Neuronal stem cell (in vitro differentiated cells): ENCODE results near the gene TPSAB1.
"Not testable (repeated sequence)": the region's sequence is repeated elsewhere in the genome, so short reads cannot be mapped to it uniquely, and the experiment has no call there.

Experiments used
- DNase-seq: peaks from one replicate; pipeline ENCODE4 v3.0.0-alpha.2; 2013; ENCODE audit warnings: low spot score
- H2AFZ ChIP-seq: one replicate; pipeline ENCODE4 v1.6.1; 2013; ENCODE audit warnings: mild to moderate bottlenecking, low read length, inconsistent platforms
- H2AK5ac ChIP-seq: 2 replicates; pipeline ENCODE4 v1.6.1; 2013; ENCODE audit warnings: low read depth, mild to moderate bottlenecking, inconsistent platforms, low read length, moderate library complexity, mixed read lengths
- H2BK120ac ChIP-seq: 2 replicates; pipeline ENCODE4 v1.6.1; 2013; ENCODE audit warnings: low read depth, mild to moderate bottlenecking, inconsistent platforms, low read length, moderate library complexity, mixed read lengths
- H2BK12ac ChIP-seq: one replicate; pipeline ENCODE4 v1.6.1; 2013; ENCODE audit warnings: low read length, inconsistent platforms
- H2BK15ac ChIP-seq: 2 replicates; pipeline ENCODE4 v1.6.1; 2013; ENCODE audit warnings: mild to moderate bottlenecking, low read length, inconsistent platforms, mixed read lengths
- H2BK5ac ChIP-seq: one replicate; pipeline ENCODE4 v1.6.1; 2013; ENCODE audit warnings: inconsistent platforms, mild to moderate bottlenecking, low read length, moderate library complexity
- H3K14ac ChIP-seq: one replicate; pipeline ENCODE4 v1.6.1; 2013; ENCODE audit warnings: low read length, inconsistent platforms
- H3K18ac ChIP-seq: 2 replicates; pipeline ENCODE4 v1.6.1; 2013; ENCODE audit warnings: low read length, inconsistent platforms
- H3K23ac ChIP-seq: 2 replicates; pipeline ENCODE4 v1.6.1; 2013; ENCODE audit warnings: low read depth, mild to moderate bottlenecking, mixed read lengths, low read length, inconsistent platforms; ENCODE audit not compliant: poor library complexity
- H3K27ac ChIP-seq: replicated peaks from 3 replicates; pipeline ENCODE4 v1.5.1; 2013; ENCODE audit warnings: low read length, inconsistent platforms
- H3K27me3 ChIP-seq, 3 experiments: 2 replicates each; pipeline ENCODE4 v1.6.1; 2013; ENCODE audit warnings: low read length in 3 of 3, mild to moderate bottlenecking in 2 of 3, inconsistent platforms in 1 of 3, low read depth in 1 of 3, mixed read lengths in 1 of 3, moderate library complexity in 1 of 3; ENCODE audit not compliant: control insufficient read depth in 3 of 3, insufficient read depth in 3 of 3
- H3K36me3 ChIP-seq, 2 donors: replicated peaks in 1 of 2; 2 replicates each; pipeline ENCODE4 v1.6.1; 2013; ENCODE audit warnings: low read length in 2 of 2; ENCODE audit not compliant: control insufficient read depth in 2 of 2, insufficient read depth in 2 of 2
- H3K4ac ChIP-seq: 2 replicates; pipeline ENCODE4 v1.6.1; 2013; ENCODE audit warnings: inconsistent platforms, mild to moderate bottlenecking, low read length, moderate library complexity
- H3K4me1 ChIP-seq, 2 donors: 1 replicate in 1 of 2; 2 replicates in 1 of 2; pipeline ENCODE4 v1.6.1; 2013; ENCODE audit warnings: low read length in 2 of 2, low read depth in 1 of 2; ENCODE audit not compliant: control insufficient read depth in 2 of 2, insufficient read depth in 1 of 2
- H3K4me2 ChIP-seq: one replicate; pipeline ENCODE4 v1.6.1; 2013; ENCODE audit warnings: mild to moderate bottlenecking, low read length, inconsistent platforms; ENCODE audit not compliant: insufficient read depth, poor library complexity, severe bottlenecking
- H3K4me3 ChIP-seq, 2 donors: 2 replicates each; pipeline ENCODE4 v1.5.1; 2013; ENCODE audit warnings: low read length in 2 of 2, mild to moderate bottlenecking in 2 of 2, inconsistent platforms in 1 of 2, moderate library complexity in 1 of 2
- H3K79me1 ChIP-seq: one replicate; pipeline ENCODE4 v1.6.1; 2013; ENCODE audit warnings: low read depth, mild to moderate bottlenecking, inconsistent platforms, low read length, moderate library complexity
- H3K9ac ChIP-seq: one replicate; pipeline ENCODE4 v1.6.1; 2013; ENCODE audit warnings: mild to moderate bottlenecking, low read depth, low read length, inconsistent platforms; ENCODE audit not compliant: poor library complexity
- H3K9me3 ChIP-seq, 2 donors: replicated peaks in 1 of 2; 2 replicates each; pipeline versions ENCODE3 to v1.6.1; 2013; ENCODE audit warnings: low read length in 2 of 2, mild to moderate bottlenecking in 2 of 2, inconsistent platforms in 1 of 2, low read depth in 1 of 2, mixed read lengths in 1 of 2, moderate library complexity in 1 of 2; ENCODE audit not compliant: control insufficient read depth in 2 of 2, insufficient read depth in 1 of 2
- H4K8ac ChIP-seq: one replicate; pipeline ENCODE4 v1.6.1; 2013; ENCODE audit warnings: low read depth, mild to moderate bottlenecking, inconsistent platforms, low read length, moderate library complexity
- H4K91ac ChIP-seq: one replicate; pipeline ENCODE4 v1.6.1; 2013; ENCODE audit warnings: low read length, low read depth, mild to moderate bottlenecking, inconsistent platforms; ENCODE audit not compliant: poor library complexity
- WGBS, 2 donors: extraction: QIAGEN DNeasy Blood & Tissue Kit; methylation state at CpG; one replicate each; pipeline ENCODE4 v1.1.7; 2013; ENCODE audit warnings: missing lambda C conversion rate in 2 of 2, mixed read lengths in 1 of 2; ENCODE audit not compliant: insufficient read length in 2 of 2, insufficient replicate concordance in 1 of 2; ENCODE audit errors: extremely low coverage in 2 of 2; 5-methylcytosine and 5-hydroxymethylcytosine counted together

TPSAB1 gene

DNA sequence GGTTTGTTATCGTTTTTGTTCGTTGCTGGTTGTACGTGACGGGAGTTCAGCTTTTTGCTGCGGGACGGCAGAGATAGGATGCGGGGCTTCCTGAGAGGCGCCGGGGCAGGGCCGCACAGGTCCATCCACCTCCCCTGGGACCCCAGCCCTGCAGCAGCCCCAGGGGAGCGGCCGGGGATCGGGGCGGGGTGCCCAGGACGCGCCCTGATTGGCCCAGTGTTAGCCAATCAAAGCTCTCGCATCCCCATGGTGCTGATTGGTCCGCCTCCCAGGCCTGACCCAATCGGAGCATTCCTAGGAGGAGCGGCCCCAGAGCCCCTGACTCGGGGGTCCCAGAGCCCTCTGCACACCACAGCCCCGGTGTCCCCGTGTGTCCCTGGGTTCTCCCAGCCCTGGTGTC, 1.6 kb upstream of the TPSAB1 start:
- not testable (repeated sequence) for H4K8ac ChIP-seq, H3K14ac ChIP-seq, H2BK5ac ChIP-seq, H3K4me2 ChIP-seq, H3K23ac ChIP-seq, H2AK5ac ChIP-seq, H4K91ac ChIP-seq, H3K79me1 ChIP-seq, H3K4me1 ChIP-seq, H2BK120ac ChIP-seq, H2BK15ac ChIP-seq, H3K27me3 ChIP-seq, H3K18ac ChIP-seq, H3K9ac ChIP-seq, DNase-seq, H3K36me3 ChIP-seq, H3K4ac ChIP-seq, H3K9me3 ChIP-seq, H3K4me3 ChIP-seq, H2BK12ac ChIP-seq, H3K27ac ChIP-seq, H2AFZ ChIP-seq
- no CpG with 5 or more reads among the region's 23 CpGs for WGBS, 2 donors

GRCh38 chr16:1239575-1239974, 930 bp upstream of the TPSAB1 start:
- H4K91ac ChIP-seq, H2AK5ac ChIP-seq, H3K79me1 ChIP-seq, H3K4ac ChIP-seq, H2BK12ac ChIP-seq, H3K23ac ChIP-seq, H2BK15ac ChIP-seq, H3K4me2 ChIP-seq, H2BK5ac ChIP-seq, H3K27me3 ChIP-seq, H3K18ac ChIP-seq, H3K14ac ChIP-seq, H3K9me3 ChIP-seq, H3K36me3 ChIP-seq, H2AFZ ChIP-seq, H2BK120ac ChIP-seq, H3K27ac ChIP-seq, H3K4me3 ChIP-seq, H4K8ac ChIP-seq, H3K4me1 ChIP-seq, H3K9ac ChIP-seq, DNase-seq: not testable (repeated sequence)
- no CpG with 5 or more reads among the region's 9 CpGs for WGBS, 2 donors

DNA sequence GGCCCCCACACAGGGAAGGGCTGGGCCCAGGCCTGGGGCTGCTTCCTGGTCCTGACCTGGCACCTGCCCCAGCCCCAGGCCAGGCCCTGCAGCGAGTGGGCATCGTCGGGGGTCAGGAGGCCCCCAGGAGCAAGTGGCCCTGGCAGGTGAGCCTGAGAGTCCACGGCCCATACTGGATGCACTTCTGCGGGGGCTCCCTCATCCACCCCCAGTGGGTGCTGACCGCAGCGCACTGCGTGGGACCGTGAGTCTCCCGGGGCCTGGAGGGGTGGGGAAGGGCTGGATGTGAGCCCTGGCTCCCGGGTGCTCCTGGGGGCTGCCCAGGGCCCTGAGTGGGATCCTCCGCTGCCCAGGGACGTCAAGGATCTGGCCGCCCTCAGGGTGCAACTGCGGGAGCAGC, 576 bp downstream of the TPSAB1 start:
- not testable (repeated sequence) for H4K8ac ChIP-seq, H3K4me3 ChIP-seq, H3K4me2 ChIP-seq, H2BK12ac ChIP-seq, H3K4me1 ChIP-seq, H3K23ac ChIP-seq, H3K18ac ChIP-seq, DNase-seq, H3K27me3 ChIP-seq, H3K36me3 ChIP-seq, H3K9ac ChIP-seq, H2BK120ac ChIP-seq, H3K79me1 ChIP-seq, H4K91ac ChIP-seq, H2BK5ac ChIP-seq, H2BK15ac ChIP-seq, H3K4ac ChIP-seq, H3K9me3 ChIP-seq, H2AFZ ChIP-seq, H3K14ac ChIP-seq, H3K27ac ChIP-seq, H2AK5ac ChIP-seq
- no CpG with 5 or more reads among the region's 15 CpGs for WGBS, 2 donors

- H2BK5ac ChIP-seq = not testable (repeated sequence)
- no CpG with 5 or more reads among the region's 11 CpGs for WGBS, 2 donors
Measured at GRCh38 chr16:1243363-1243762, 2.9 kb downstream of the TPSAB1 start.

More at GRCh38 chr16:1243363-1243762, 2.9 kb downstream of the TPSAB1 start:
- not testable (repeated sequence) for H2BK12ac ChIP-seq, H3K4me2 ChIP-seq, H2AFZ ChIP-seq, H3K14ac ChIP-seq, H3K27ac ChIP-seq, H3K79me1 ChIP-seq, DNase-seq, H2BK120ac ChIP-seq, H3K4ac ChIP-seq, H4K8ac ChIP-seq, H2BK15ac ChIP-seq, H4K91ac ChIP-seq, H3K4me3 ChIP-seq, H3K4me1 ChIP-seq, H3K9me3 ChIP-seq, H3K23ac ChIP-seq, H2AK5ac ChIP-seq, H3K9ac ChIP-seq, H3K18ac ChIP-seq, H3K36me3 ChIP-seq
- H3K27me3 ChIP-seq = peaks cover 0 to 14% (median 0%) of the 10 kb centered on the region in 3 experiments
